Endothelial cell of umbilical vein (primary cell): ENCODE measurements around the gene LLCFC1. TPM values are rescaled to one million over a fixed set of nuclear protein-coding genes. Genes with fewer than 3 reads are reported as not detected.

Experiments used
- BruUV-seq: library from RNA; stranded (reverse); fragments of 400-500 nt; replicated peaks from 2 replicates; lab custom pipeline; 2021; lab: Mats Ljungman, UMichigan
- CTCF ChIA-PET: fragments of 300-600, 350-600 bp; sonication (Branson Sonifier 250); formaldehyde crosslinking; loops from one replicate; lab custom pipeline; 2021; ENCODE audit warnings: antibody characterized with exemption, inconsistent platforms; lab: Charles Lee
- POLR2A ChIA-PET: fragments of 300-600, 350-600 bp; sonication (Branson Sonifier 250); formaldehyde crosslinking; loops from one replicate; lab custom pipeline; 2021; ENCODE audit warnings: antibody characterized with exemption, inconsistent platforms; lab: Charles Lee
- DNase-seq: peaks from one replicate; pipeline ENCODE4 v3.0.0-alpha.2; 2011; ENCODE audit warnings: low read depth, low spot score
- FAIRE-seq: peaks from 2 replicates; lab custom pipeline; 2011; peaks lifted over from hg19 to GRCh38; lab: Jason Lieb, UNC
- H2AFZ ChIP-seq: 2 replicates; pipeline ENCODE4 v1.6.0; 2012; ENCODE audit warnings: low read depth, low read length, control low read depth, inconsistent platforms
- H3K27ac ChIP-seq: 2 replicates; pipeline ENCODE4 v1.5.1; 2011; ENCODE audit warnings: low read depth, mild to moderate bottlenecking, control low read depth, low read length, moderate library complexity; ENCODE audit not compliant: insufficient read depth
- H3K27me3 ChIP-seq, 2 experiments: 2 replicates each; pipeline versions ENCODE4 v1.6.0 to v1.6.1; 2011; ENCODE audit warnings: low read length in 2 of 2, mixed read lengths in 1 of 2; ENCODE audit not compliant: control insufficient read depth in 2 of 2, insufficient read depth in 2 of 2
- H3K36me3 ChIP-seq, 2 experiments: 2 replicates in 1 of 2; 3 replicates in 1 of 2; pipeline ENCODE4 v1.5.1; 2011; ENCODE audit warnings: low read length in 2 of 2, mild to moderate bottlenecking in 1 of 2, moderate library complexity in 1 of 2; ENCODE audit not compliant: control insufficient read depth in 2 of 2, insufficient read depth in 2 of 2; ENCODE audit errors: extremely low read depth in 1 of 2
- H3K4me1 ChIP-seq: 3 replicates; pipeline ENCODE4 v1.5.1; 2011; ENCODE audit warnings: mild to moderate bottlenecking, low read length; ENCODE audit not compliant: control insufficient read depth, insufficient read depth; ENCODE audit errors: extremely low read depth
- H3K4me2 ChIP-seq: 2 replicates; pipeline ENCODE4 v1.6.1; 2011; ENCODE audit warnings: low read length, control low read depth, mixed read lengths; ENCODE audit not compliant: insufficient read depth
- H3K4me3 ChIP-seq, 3 experiments: fragments of 200-600 bp in 1 of 3; sonication (generic), shearing (Covaris generic) in 1 of 3; replicated peaks in 1 of 3; 2 replicates each; pipeline ENCODE4 v1.5.1; 2011 to 2016; ENCODE audit warnings: control low read depth in 3 of 3, low read length in 3 of 3, mild to moderate bottlenecking in 2 of 3, inconsistent platforms in 1 of 3, low read depth in 1 of 3, moderate library complexity in 1 of 3; ENCODE audit not compliant: insufficient read depth in 1 of 3
- H3K79me2 ChIP-seq: 2 replicates; pipeline ENCODE4 v1.6.0; 2012; ENCODE audit warnings: low read length, inconsistent platforms; ENCODE audit not compliant: control insufficient read depth, insufficient read depth
- H3K9ac ChIP-seq: replicated peaks from 2 replicates; pipeline ENCODE3; 2011; ENCODE audit warnings: low read length, control low read depth; ENCODE audit not compliant: insufficient read depth; ENCODE audit errors: extremely low read depth
- H3K9me1 ChIP-seq: replicated peaks from 3 replicates; pipeline ENCODE4 v1.6.0; 2011; ENCODE audit warnings: mild to moderate bottlenecking, low read length; ENCODE audit not compliant: control insufficient read depth, insufficient read depth; ENCODE audit errors: extremely low read depth
- H3K9me3 ChIP-seq: replicated peaks from 2 replicates; pipeline ENCODE4 v1.5.1; 2012; ENCODE audit warnings: low read length, inconsistent platforms; ENCODE audit not compliant: control insufficient read depth, insufficient read depth
- H4K20me1 ChIP-seq: replicated peaks from 2 replicates; pipeline ENCODE3; 2011; ENCODE audit warnings: mild to moderate bottlenecking, low read length; ENCODE audit not compliant: control insufficient read depth, insufficient read depth; ENCODE audit errors: extremely low read depth
- CTCF ChIP-seq, 2 donors: IDR thresholded peaks; 1 replicate in 1 of 2; 2 replicates in 1 of 2; pipeline ENCODE4 v1.5.1; 2011; ENCODE audit warnings: low read length in 2 of 2, mild to moderate bottlenecking in 2 of 2, moderate library complexity in 2 of 2, control low read depth in 1 of 2, inconsistent platforms in 1 of 2, low read depth in 1 of 2; ENCODE audit not compliant: insufficient read depth in 1 of 2; ENCODE audit errors: extremely low read depth in 1 of 2
- EZH2 ChIP-seq: IDR thresholded peaks from 2 replicates; pipeline ENCODE4 v1.6.1; 2012; ENCODE audit warnings: borderline replicate concordance, low read depth, mild to moderate bottlenecking, moderate library complexity, low read length, inconsistent platforms; ENCODE audit not compliant: severe bottlenecking
- FOS ChIP-seq: IDR thresholded peaks from 2 replicates; pipeline ENCODE4 v1.6.1; 2011; ENCODE audit warnings: mild to moderate bottlenecking, low read length, moderate library complexity, borderline replicate concordance; ENCODE audit not compliant: insufficient read depth
- GATA2 ChIP-seq: IDR thresholded peaks from 2 replicates; pipeline ENCODE4 v1.7.0; 2011; ENCODE audit warnings: low read depth, mild to moderate bottlenecking, moderate library complexity, mixed read lengths, low read length; ENCODE audit not compliant: insufficient read length, insufficient read depth
- JUN ChIP-seq: IDR thresholded peaks from 2 replicates; pipeline ENCODE4 v1.6.1; 2011; ENCODE audit warnings: borderline replicate concordance, low read depth; ENCODE audit not compliant: insufficient read length, insufficient read depth
- MAX ChIP-seq: IDR thresholded peaks from 2 replicates; pipeline ENCODE4 v1.6.1; 2011; ENCODE audit not compliant: insufficient read depth, insufficient read length
- MYC ChIP-seq: IDR thresholded peaks from one replicate; pipeline ENCODE4 v1.6.1; 2011; ENCODE audit warnings: mild to moderate bottlenecking, low read depth, low read length
- POLR2A ChIP-seq: IDR thresholded peaks from 2 replicates; pipeline ENCODE4 v1.6.1; 2012; ENCODE audit warnings: low read depth, mild to moderate bottlenecking, control low read depth, low read length
- POLR2AphosphoS5 ChIP-seq: IDR thresholded peaks from 2 replicates; pipeline ENCODE4 v1.6.1; 2012; ENCODE audit warnings: low read depth, mild to moderate bottlenecking, control low read depth, low read length, moderate library complexity; ENCODE audit not compliant: insufficient read depth
- dilution Hi-C: fragments of 300-500 bp; cut with MboI; formaldehyde crosslinking; loops from one replicate; pipeline ENCODE4 v1.15.0; 2019; ENCODE audit warnings: low sequenced_read_pairs; ENCODE audit not compliant: extremely low pct_ligation_motif_present
- intact Hi-C: fragments of 100-400 bp; cut with micrococcal nuclease; formaldehyde crosslinking; loops from one replicate; pipeline ENCODE4 v1.10.0; 2022
- polyA plus RNA-seq, 4 experiments: library from polyadenylated mRNA; depleted of rRNA in 3 of 4; stranded (reverse) in 3 of 4; unstranded in 1 of 4; fragments of >200 nt; gene quantifications; 2 replicates each; pipeline versions ENCODE4 v1.2.1 to v1.2.3, GENCODE V29; 2011 to 2012; ENCODE audit warnings: missing spikeins in 1 of 4
- total RNA-seq: library from RNA; stranded (reverse); gene quantifications from 2 replicates; pipeline ENCODE4 v1.2.3, GENCODE V29; 2021

Gene LLCFC1
- total and polyA plus RNA-seq, 2 donors (not counting 3 experiments of a cell fraction or from before 2014, with no cell fraction given): not detected

DNA sequence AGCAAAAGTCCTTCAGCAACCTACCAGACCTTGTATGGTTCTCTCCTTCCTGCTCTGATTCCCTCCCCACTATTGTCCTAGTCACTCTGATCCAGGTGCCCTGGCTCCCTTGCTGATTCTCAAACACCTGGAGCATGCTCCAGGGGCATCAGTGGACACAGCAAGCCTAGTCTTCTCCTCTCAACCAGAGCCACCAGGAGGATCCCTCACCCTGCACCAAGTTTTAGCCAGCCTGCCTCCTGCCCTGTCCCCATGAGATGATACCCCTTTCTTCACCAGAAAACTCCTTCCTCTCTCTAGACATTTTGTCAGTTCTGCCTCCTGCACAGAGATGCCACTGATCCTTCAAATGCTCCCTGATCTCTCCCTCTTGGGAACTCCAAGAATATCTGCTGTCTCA is 11.0 kb downstream of the LLCFC1 start:
- H3K9ac ChIP-seq: no peak overlapping the region
- H3K79me2 ChIP-seq: no peaks in the 10 kb centered on the region
- CTCF ChIA-PET: no interaction called here
- no peaks in the 10 kb centered on the region for H3K27me3 ChIP-seq
- TF ChIP-seq FOS (no peak), GATA2 (no peak)
- no peaks in the 10 kb centered on the region for H3K4me1 ChIP-seq
- intact Hi-C loops: no loop called here
- H4K20me1 ChIP-seq: no peaks in the 10 kb centered on the region
- H3K4me2 ChIP-seq: no peak overlapping the region
- BruUV-seq: no TSS peak
- DNase-seq (no peak), FAIRE-seq (no peak)
- H2AFZ ChIP-seq: no peak overlapping the region
- POLR2A ChIA-PET: no interaction called here
- no peaks in the 10 kb centered on the region for H3K36me3 ChIP-seq
- no peak overlapping the region for H3K27ac ChIP-seq
- no peak overlapping the region for H3K4me3 ChIP-seq
- no peaks in the 10 kb centered on the region for H3K9me3 ChIP-seq
- H3K9me1 ChIP-seq: no peaks in the 10 kb centered on the region
- dilution Hi-C loops: no loop called here

GRCh38 chr7:142954680-142955268 is 15.5 kb downstream of the LLCFC1 start:
- Histone ChIP-seq H3K36me3 (no peaks in the 10 kb centered on the region), H3K4me1 (no peaks in the 10 kb centered on the region), H3K9me1 (no peaks in the 10 kb centered on the region), H3K27me3 (no peaks in the 10 kb centered on the region), H4K20me1 (no peaks in the 10 kb centered on the region), H3K4me2 (no peak overlapping the region), H2AFZ (no peak overlapping the region), H3K4me3 (no peak overlapping the region), H3K79me2 (no peaks in the 10 kb centered on the region), H3K9me3 (no peaks in the 10 kb centered on the region), H3K9ac (no peak overlapping the region), H3K27ac (no peak overlapping the region)
- dilution Hi-C loops: no loop called here
- DNase-seq: no peak
- FAIRE-seq: no peak
- intact Hi-C loops: no loop called here
- ChIA-PET POLR2A (no interaction called here), CTCF (interaction anchor here (0.8 to 0.9 kb wide), 2 partner anchors 14 to 47 kb away, joined by 3 read pairs; no protein-coding TSS in a partner anchor)
- BruUV-seq: no TSS peak
- TF ChIP-seq POLR2AphosphoS5: no peak
- TF ChIP-seq EZH2: no peak
- TF ChIP-seq JUN: no peak
- TF ChIP-seq GATA2: no peak
- no peak for TF ChIP-seq MYC
- TF ChIP-seq MAX: no peak
- no peak for TF ChIP-seq CTCF (IDR thresholded peaks at IDR 0.05; ENCODE audit: extremely low read depth in 1 of 2, insufficient read depth in 1 of 2, low read depth in 1 of 2, low read length in 2 of 2)
- TF ChIP-seq FOS: no peak
- TF ChIP-seq POLR2A: no peak
